ENCODE results near the gene PI3. TPM values are rescaled to one million over a fixed set of nuclear protein-coding genes. Genes with fewer than 3 reads are reported as not detected.

The PI3 gene
- total RNA-seq, 2 donors from 2014 or later, result not detected

- H3K27ac ChIP-seq (ENCODE audit: low read depth, low read length), result no peak overlapping the region
- H3K27me3 Mint-ChIP-seq (ENCODE audit: insufficient read depth), result peaks cover 15% of the 10 kb centered on the region
- H3K9ac ChIP-seq (ENCODE audit: extremely low read depth, low read length, poor library complexity, severe bottlenecking), result no peak overlapping the region
- peaks cover 13% of the 10 kb centered on the region for H3K9me3 Mint-ChIP-seq
- no peaks in the 10 kb centered on the region for H3K36me3 Mint-ChIP-seq (ENCODE audit: low read depth)
- no peaks in the 10 kb centered on the region for H3K9me3 ChIP-seq (ENCODE audit: control insufficient read depth, low read length)
- H3K4me1 ChIP-seq (ENCODE audit: control insufficient read depth, insufficient read depth, low read length), result no peaks in the 10 kb centered on the region
- no peak for TF ChIP-seq CTCF (conservative IDR thresholded peaks at IDR 0.05)
- peaks cover 11% of the 10 kb centered on the region for H3K27me3 ChIP-seq (ENCODE audit: control insufficient read depth, insufficient read depth, low read length, poor library complexity, severe bottlenecking)
- H3K4me3 ChIP-seq (ENCODE audit: low read length), result no peak overlapping the region
- no peaks in the 10 kb centered on the region for H3K36me3 ChIP-seq (ENCODE audit: control insufficient read depth, insufficient read depth, low read length)
- no peaks in the 10 kb centered on the region for H3K4me1 Mint-ChIP-seq
- H3K27ac Mint-ChIP-seq, result no peak overlapping the region
- no peak for DNase-seq
- WGBS, 2 experiments (ENCODE audit: insufficient coverage in 1 of 2, insufficient read length in 1 of 2), result 53 to 60% methylated on average over 1 of the region's 1 CpG
- H3K4me3 Mint-ChIP-seq, result no peak overlapping the region
These were observed 1.2 kb upstream of the PI3 start for GRCh38 chr20:45173522-45173921.

- Histone ChIP-seq H3K9me3 (ENCODE audit: control insufficient read depth, low read length) (no peaks in the 10 kb centered on the region), H3K27ac (ENCODE audit: low read depth, low read length) (no peak overlapping the region), H3K36me3 (ENCODE audit: control insufficient read depth, insufficient read depth, low read length) (no peaks in the 10 kb centered on the region), H3K9ac (ENCODE audit: extremely low read depth, low read length, poor library complexity, severe bottlenecking) (no peak overlapping the region), H3K27me3 (ENCODE audit: control insufficient read depth, insufficient read depth, low read length, poor library complexity, severe bottlenecking) (peaks cover 11% of the 10 kb centered on the region), H3K4me3 (ENCODE audit: low read length) (no peak overlapping the region), H3K4me1 (ENCODE audit: control insufficient read depth, insufficient read depth, low read length) (no peaks in the 10 kb centered on the region)
- TF ChIP-seq CTCF (conservative IDR thresholded peaks at IDR 0.05), result no peak
- no peak for DNase-seq
- Mint-ChIP-seq H3K27ac (no peak overlapping the region), H3K36me3 (ENCODE audit: low read depth) (no peaks in the 10 kb centered on the region), H3K4me3 (no peak overlapping the region), H3K4me1 (no peaks in the 10 kb centered on the region), H3K27me3 (ENCODE audit: insufficient read depth) (peaks cover 7% of the 10 kb centered on the region), H3K9me3 (no peaks in the 10 kb centered on the region)
- 88 to 89% methylated on average over 2 to 3 of the region's 4 CpGs for WGBS, 2 experiments (ENCODE audit: insufficient coverage in 1 of 2, insufficient read length in 1 of 2)
These were observed 2.0 kb downstream of the PI3 start for GRCh38 chr20:45176526-45177267.

GRCh38 chr20:45179166-45179565 is 4.5 kb downstream of the PI3 start:
- Histone ChIP-seq H3K27ac (ENCODE audit: low read depth, low read length) (no peak overlapping the region), H3K27me3 (ENCODE audit: control insufficient read depth, insufficient read depth, low read length, poor library complexity, severe bottlenecking) (no peaks in the 10 kb centered on the region), H3K4me3 (ENCODE audit: low read length) (no peak overlapping the region), H3K4me1 (ENCODE audit: control insufficient read depth, insufficient read depth, low read length) (no peaks in the 10 kb centered on the region), H3K9me3 (ENCODE audit: control insufficient read depth, low read length) (no peaks in the 10 kb centered on the region), H3K36me3 (ENCODE audit: control insufficient read depth, insufficient read depth, low read length) (no peaks in the 10 kb centered on the region), H3K9ac (ENCODE audit: extremely low read depth, low read length, poor library complexity, severe bottlenecking) (no peak overlapping the region)
- H3K27ac Mint-ChIP-seq, result no peak overlapping the region
- DNase-seq, result no peak
- H3K4me3 Mint-ChIP-seq, result no peak overlapping the region
- no peaks in the 10 kb centered on the region for H3K36me3 Mint-ChIP-seq (ENCODE audit: low read depth)
- H3K4me1 Mint-ChIP-seq, result no peaks in the 10 kb centered on the region
- TF ChIP-seq CTCF (conservative IDR thresholded peaks at IDR 0.05), result no peak
- no peaks in the 10 kb centered on the region for H3K9me3 Mint-ChIP-seq
- WGBS, 2 experiments (ENCODE audit: insufficient coverage in 1 of 2, insufficient read length in 1 of 2), result 86% methylated on average over 2 of the region's 2 CpGs; no CpG with 5 or more reads in 1 of the 2 experiments
- H3K27me3 Mint-ChIP-seq (ENCODE audit: insufficient read depth), result peaks cover 5% of the 10 kb centered on the region
